A673 (cell line): ENCODE measurements around the gene EIPR1. TPM values are rescaled to one million over a fixed set of nuclear protein-coding genes. Genes with fewer than 3 reads are reported as not detected.

Experiments
- BruUV-seq: library from RNA; stranded (reverse); fragments of 400-500 nt; replicated peaks from 2 replicates; lab custom pipeline; 2021; lab: Mats Ljungman, UMichigan
- CTCF ChIA-PET: fragments of 300-600 bp; sonication (Branson Sonifier 250); formaldehyde crosslinking; loops from one replicate; lab custom pipeline; 2022; ENCODE audit warnings: antibody characterized with exemption; lab: Charles Lee
- POLR2A ChIA-PET: fragments of 300-600 bp; sonication (Branson Sonifier 250); formaldehyde crosslinking; loops from one replicate; lab custom pipeline; 2022; ENCODE audit warnings: antibody characterized with exemption; ENCODE audit not compliant: low non-redundant PET; lab: Charles Lee
- DNase-seq: peaks from one replicate; pipeline ENCODE4 v3.0.0-alpha.2; 2015; ENCODE audit warnings: low spot score
- H3K27ac ChIP-seq: fragments of 200-600 bp; sonication (generic); 2 replicates; pipeline ENCODE4 v1.5.1; 2016; ENCODE audit warnings: mixed run types, low read depth, mild to moderate bottlenecking, mixed read lengths, antibody characterized with exemption, low read length; ENCODE audit not compliant: poor library complexity, severe bottlenecking
- H3K27me3 ChIP-seq: fragments of 200-600 bp; sonication (generic); replicated peaks from 2 replicates; pipeline ENCODE4 v1.6.1; 2017; ENCODE audit warnings: mixed run types, low read depth, mild to moderate bottlenecking, mixed read lengths, antibody characterized with exemption, low read length; ENCODE audit not compliant: insufficient read depth, poor library complexity
- H3K36me3 ChIP-seq: fragments of 200-600 bp; sonication (generic); 2 replicates; pipeline ENCODE4 v1.6.1; 2016; ENCODE audit warnings: mixed run types, mild to moderate bottlenecking, mixed read lengths, antibody characterized with exemption, low read length; ENCODE audit not compliant: insufficient read depth, poor library complexity, severe bottlenecking
- H3K4me1 ChIP-seq: fragments of 200-600 bp; sonication (generic); 2 replicates; pipeline ENCODE4 v1.6.1; 2017; ENCODE audit warnings: mixed run types, mild to moderate bottlenecking, mixed read lengths, antibody characterized with exemption, low read length; ENCODE audit not compliant: insufficient read depth, poor library complexity, severe bottlenecking
- H3K4me3 ChIP-seq: fragments of 200-600 bp; sonication (generic); 2 replicates; pipeline ENCODE4 v1.5.1; 2016; ENCODE audit warnings: low read depth, mixed run types, mild to moderate bottlenecking, mixed read lengths, low read length; ENCODE audit not compliant: poor library complexity, severe bottlenecking
- H3K9me3 ChIP-seq: fragments of 200-600 bp; sonication (generic); 2 replicates; pipeline ENCODE4 v1.6.1; 2016; ENCODE audit warnings: mixed run types, low read depth, mild to moderate bottlenecking, mixed read lengths, antibody characterized with exemption, low read length; ENCODE audit not compliant: poor library complexity, severe bottlenecking
- EZH2 ChIP-seq: fragments of 200-600 bp; sonication (generic); IDR thresholded peaks from 2 replicates; pipeline ENCODE4 v1.6.1; 2017; ENCODE audit warnings: borderline replicate concordance, low read depth, mild to moderate bottlenecking, mixed read lengths, antibody characterized with exemption, low read length; ENCODE audit not compliant: poor library complexity, severe bottlenecking
- intact Hi-C: fragments of 100-400 bp; cut with micrococcal nuclease; formaldehyde crosslinking; loops from one replicate; pipeline ENCODE4 v1.10.0; 2022; ENCODE audit not compliant: unreplicated experiment
- total RNA-seq: library from RNA; stranded (reverse); gene quantifications from 2 replicates; pipeline ENCODE4 v1.2.3, GENCODE V29; 2021
- TF ChIP-seq, protein P1 (sequence below): fragments of 300-800, 200-600 bp; sonication (generic); conservative IDR thresholded peaks from 2 replicates; pipeline ENCODE4 v1.5.1; 2017; ENCODE audit warnings: low read depth, mild to moderate bottlenecking, antibody characterized with exemption, low read length, moderate library complexity, mixed read lengths

EIPR1 gene
- total RNA-seq, 1 experiment from 2014 or later: 37.0 TPM

DNA sequence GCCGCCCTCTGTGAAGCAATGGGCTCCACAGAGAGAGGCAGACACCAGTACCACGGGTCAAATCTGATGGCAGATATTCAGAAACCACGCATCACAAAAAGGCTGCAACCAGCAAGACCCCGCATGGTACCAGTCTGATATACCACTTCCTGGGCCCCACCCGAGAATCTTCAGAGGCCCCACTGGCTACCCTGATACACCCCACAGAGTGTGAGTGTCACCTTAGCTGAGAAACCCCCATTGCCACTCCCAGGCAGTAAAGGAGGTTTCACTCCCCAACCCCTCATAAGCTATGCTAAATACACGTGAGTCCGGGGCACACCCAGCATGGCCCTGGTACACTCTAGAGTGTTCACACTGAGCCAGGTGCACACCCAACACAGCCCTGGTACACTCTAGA lies 160.0 kb downstream of the EIPR1 start:
- H3K9me3 ChIP-seq: peaks cover 12% of the 10 kb centered on the region
- no peak for DNase-seq
- H3K27ac ChIP-seq: no peak overlapping the region
- no peaks in the 10 kb centered on the region for H3K4me1 ChIP-seq
- H3K27me3 ChIP-seq: no peaks in the 10 kb centered on the region
- BruUV-seq: no TSS peak
- H3K4me3 ChIP-seq: no peak overlapping the region
- H3K36me3 ChIP-seq: no peaks in the 10 kb centered on the region
- ChIA-PET CTCF (no interaction called here), POLR2A (no interaction called here)
- TF ChIP-seq EZH2: no peak
- TF ChIP-seq, protein P1, sequence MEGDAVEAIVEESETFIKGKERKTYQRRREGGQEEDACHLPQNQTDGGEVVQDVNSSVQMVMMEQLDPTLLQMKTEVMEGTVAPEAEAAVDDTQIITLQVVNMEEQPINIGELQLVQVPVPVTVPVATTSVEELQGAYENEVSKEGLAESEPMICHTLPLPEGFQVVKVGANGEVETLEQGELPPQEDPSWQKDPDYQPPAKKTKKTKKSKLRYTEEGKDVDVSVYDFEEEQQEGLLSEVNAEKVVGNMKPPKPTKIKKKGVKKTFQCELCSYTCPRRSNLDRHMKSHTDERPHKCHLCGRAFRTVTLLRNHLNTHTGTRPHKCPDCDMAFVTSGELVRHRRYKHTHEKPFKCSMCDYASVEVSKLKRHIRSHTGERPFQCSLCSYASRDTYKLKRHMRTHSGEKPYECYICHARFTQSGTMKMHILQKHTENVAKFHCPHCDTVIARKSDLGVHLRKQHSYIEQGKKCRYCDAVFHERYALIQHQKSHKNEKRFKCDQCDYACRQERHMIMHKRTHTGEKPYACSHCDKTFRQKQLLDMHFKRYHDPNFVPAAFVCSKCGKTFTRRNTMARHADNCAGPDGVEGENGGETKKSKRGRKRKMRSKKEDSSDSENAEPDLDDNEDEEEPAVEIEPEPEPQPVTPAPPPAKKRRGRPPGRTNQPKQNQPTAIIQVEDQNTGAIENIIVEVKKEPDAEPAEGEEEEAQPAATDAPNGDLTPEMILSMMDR: no peak
- intact Hi-C loops: no loop called here

DNA sequence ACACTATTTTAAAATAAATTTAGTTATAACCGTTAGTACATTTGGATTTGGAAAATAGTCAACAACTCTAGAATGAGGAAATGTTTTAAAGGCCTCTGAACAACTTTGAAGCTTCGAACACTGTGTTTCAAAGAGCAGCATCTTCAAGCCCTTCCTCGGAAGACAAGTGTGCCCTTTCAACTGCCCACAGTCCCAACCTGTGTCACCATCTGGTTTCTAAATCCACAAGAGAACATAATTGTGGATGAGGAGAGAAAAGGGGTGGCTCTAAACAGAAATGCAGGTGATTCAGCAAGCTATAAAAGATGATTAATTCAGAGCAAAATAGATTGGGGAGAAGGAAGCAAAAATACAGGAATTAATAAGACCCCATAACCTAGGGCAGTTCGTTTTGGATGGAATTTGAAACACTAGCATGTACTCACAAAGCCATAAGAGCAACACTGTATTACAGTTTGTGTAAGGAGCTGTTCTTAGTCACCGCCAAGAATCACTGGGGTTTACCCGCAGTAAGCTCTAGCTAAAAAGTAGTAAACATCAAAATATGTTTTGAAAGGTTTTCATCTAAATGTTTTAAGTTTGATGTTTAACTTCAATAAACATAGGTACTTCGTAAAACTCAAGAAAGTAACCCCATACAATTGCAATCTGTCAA lies 160.7 kb downstream of the EIPR1 start:
- H3K36me3 ChIP-seq: no peaks in the 10 kb centered on the region
- H3K4me1 ChIP-seq: no peaks in the 10 kb centered on the region
- intact Hi-C loops: no loop called here
- DNase-seq: no peak
- BruUV-seq: no TSS peak
- peaks cover 12% of the 10 kb centered on the region for H3K9me3 ChIP-seq
- TF ChIP-seq EZH2: no peak
- TF ChIP-seq, protein P1: no peak
- CTCF ChIA-PET: no interaction called here
- H3K27ac ChIP-seq: no peak overlapping the region
- POLR2A ChIA-PET: interaction anchor here (0.6 kb wide), 1 partner anchor 74 kb away, joined by 4 read pairs; no protein-coding TSS in a partner anchor
- H3K4me3 ChIP-seq: no peak overlapping the region
- no peaks in the 10 kb centered on the region for H3K27me3 ChIP-seq

DNA sequence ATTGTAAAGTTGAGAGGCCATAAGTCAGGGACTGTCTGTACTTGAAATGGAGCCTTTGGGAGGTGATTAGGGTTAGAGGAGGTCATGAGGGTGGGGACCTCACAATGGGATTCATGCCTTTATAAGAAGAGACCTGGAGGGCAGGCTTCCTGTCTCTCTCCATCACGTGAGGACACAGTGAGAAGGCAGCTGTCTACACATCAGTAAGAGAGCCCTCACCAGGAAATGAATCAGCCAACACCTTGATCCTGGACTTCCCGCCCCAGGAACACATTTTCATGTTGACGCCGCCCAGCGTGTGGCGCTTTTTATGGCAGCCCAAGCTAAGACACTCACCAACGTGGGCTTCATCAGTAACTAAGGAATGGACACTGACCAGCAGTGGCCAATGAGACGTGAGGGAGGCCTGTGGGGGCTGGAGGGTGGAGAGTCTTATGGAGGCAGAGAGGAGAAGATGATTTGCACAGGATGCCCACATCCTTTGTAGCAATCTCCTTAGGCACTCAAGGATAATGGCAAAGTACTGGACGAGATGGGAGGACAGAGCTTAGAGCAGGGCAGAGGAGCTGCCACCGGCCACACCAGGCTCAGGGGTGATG lies 162.7 kb downstream of the EIPR1 start:
- intact Hi-C loops: no loop called here
- DNase-seq: no peak
- H3K27ac ChIP-seq: no peak overlapping the region
- ChIA-PET CTCF (no interaction called here), POLR2A (no interaction called here)
- H3K9me3 ChIP-seq: peaks cover 4% of the 10 kb centered on the region
- H3K27me3 ChIP-seq: no peaks in the 10 kb centered on the region
- TF ChIP-seq, protein P1: no peak
- no peak for TF ChIP-seq EZH2
- H3K4me1 ChIP-seq: no peaks in the 10 kb centered on the region
- no peak overlapping the region for H3K4me3 ChIP-seq
- no TSS peak for BruUV-seq
- no peaks in the 10 kb centered on the region for H3K36me3 ChIP-seq
